GM12878 (cell line): ENCODE results near the gene GEMIN7. TPM values are rescaled to one million over a fixed set of nuclear protein-coding genes. Genes with fewer than 3 reads are reported as not detected.
A peak's percentile ranks its signal among the peaks of the same experiment; 100 is the strongest.

Experiments used
- CBX5 ChIP-seq: sonication (generic); IDR thresholded peaks from 2 replicates; pipeline ENCODE4 v1.6.1; 2016; ENCODE audit warnings: low read depth, moderate library complexity, mild to moderate bottlenecking, inconsistent platforms
- EGR1 ChIP-seq, 2 experiments: IDR thresholded peaks; 1 replicate in 1 of 2; 2 replicates in 1 of 2; pipeline ENCODE4 v1.6.1; 2011 to 2012; ENCODE audit warnings: low read depth in 2 of 2, low read length in 2 of 2, borderline replicate concordance in 1 of 2, mild to moderate bottlenecking in 1 of 2, moderate library complexity in 1 of 2
- IKZF1 ChIP-seq: fragments of 450-650 bp; conservative IDR thresholded peaks from 2 replicates; pipeline ENCODE4 v1.6.1; 2017; ENCODE audit warnings: antibody characterized with exemption, mild to moderate bottlenecking
- IRF4 ChIP-seq: IDR thresholded peaks from 2 replicates; pipeline ENCODE4 v1.6.1; 2011; ENCODE audit warnings: low read depth, low read length
- KDM1A ChIP-seq: fragments of 200-600 bp; sonication (generic); IDR thresholded peaks from 2 replicates; pipeline ENCODE4 v1.6.1; 2016; ENCODE audit warnings: borderline replicate concordance
- NR2C1 ChIP-seq: fragments of 450-650 bp; IDR thresholded peaks from 2 replicates; pipeline ENCODE4 v1.6.1; 2017; ENCODE audit warnings: antibody characterized with exemption, mild to moderate bottlenecking, moderate library complexity
- NR2F1 ChIP-seq: fragments of 450-650 bp; conservative IDR thresholded peaks from 2 replicates; pipeline ENCODE4 v1.6.1; 2017; ENCODE audit warnings: mild to moderate bottlenecking
- POLR2A ChIP-seq: IDR thresholded peaks from 2 replicates; pipeline ENCODE4 v1.6.1; 2011; ENCODE audit warnings: low read depth, mild to moderate bottlenecking, low read length
- POLR2AphosphoS2 ChIP-seq: IDR thresholded peaks from 2 replicates; pipeline ENCODE4 v1.6.1; 2011; ENCODE audit warnings: low read depth, mild to moderate bottlenecking, low read length, improper control_type of control experiment, moderate library complexity
- POLR2AphosphoS5 ChIP-seq: IDR thresholded peaks from 2 replicates; pipeline ENCODE4 v1.6.1; 2011; ENCODE audit warnings: mild to moderate bottlenecking, low read length, inconsistent platforms
- SMARCA5 ChIP-seq: fragments of 450-650 bp; IDR thresholded peaks from 2 replicates; pipeline ENCODE4 v1.6.1; 2017; ENCODE audit warnings: mild to moderate bottlenecking
- SP1 ChIP-seq: IDR thresholded peaks from one replicate; pipeline ENCODE4 v1.6.1; 2011; ENCODE audit warnings: low read depth, low read length
- STAT1 ChIP-seq: fragments of 450-650 bp; conservative IDR thresholded peaks from 2 replicates; pipeline ENCODE4 v1.6.1; 2014; ENCODE audit warnings: antibody characterized with exemption, mild to moderate bottlenecking
- TAF1 ChIP-seq: IDR thresholded peaks from 2 replicates; pipeline ENCODE4 v1.6.1; 2011; ENCODE audit warnings: mild to moderate bottlenecking, low read depth, low read length, borderline replicate concordance
- TCF12 ChIP-seq: IDR thresholded peaks from 2 replicates; pipeline ENCODE4 v1.6.1; 2011; ENCODE audit warnings: low read depth, mild to moderate bottlenecking, low read length
- ZNF24 ChIP-seq: fragments of 450-650 bp; IDR thresholded peaks from 2 replicates; pipeline ENCODE4 v1.6.1; 2017; ENCODE audit warnings: antibody characterized with exemption, mild to moderate bottlenecking
- ZSCAN29 ChIP-seq: fragments of 450-650 bp; IDR thresholded peaks from 2 replicates; pipeline ENCODE4 v1.6.1; 2017; ENCODE audit warnings: mild to moderate bottlenecking, moderate library complexity
- polyA plus RNA-seq, 11 experiments: library from polyadenylated mRNA; depleted of rRNA in 4 of 11; unstranded in 6 of 11; stranded (reverse) in 5 of 11; fragments of >200 nt; fragmentation: Nextera tagmentation in 4 of 11; fragmentation: Illumina TruSeq in 1 of 11; extraction: Ambion mirVana in 4 of 11; extraction: Trizol in 1 of 11; gene quantifications; 1 replicate in 1 of 11; 2 replicates in 10 of 11; pipeline versions ENCODE4 v1.2.1 to v1.2.3, GENCODE V29; 2011 to 2016; ENCODE audit warnings: inconsistent platforms in 2 of 11, missing spikeins in 2 of 11, low read depth in 1 of 11
- total RNA-seq, 4 experiments: library from RNA; depleted of rRNA in 3 of 4; stranded (reverse); fragments of >200 nt in 3 of 4; fragmentation: Illumina TruSeq in 1 of 4; extraction: Trizol in 1 of 4; gene quantifications; 2 replicates each; pipeline versions ENCODE4 v1.2.1 to v1.2.3, GENCODE V29; 2013 to 2021
- TF ChIP-seq, protein P1 (sequence below): fragments of 150-350 bp; IDR thresholded peaks from 2 replicates; pipeline ENCODE4 v1.6.1; 2014; ENCODE audit warnings: mild to moderate bottlenecking, low read depth, low read length
- TF ChIP-seq, protein P2 (sequence below): IDR thresholded peaks from 2 replicates; pipeline ENCODE4 v1.6.1; 2011; ENCODE audit warnings: low read depth, mild to moderate bottlenecking, low read length, moderate library complexity, borderline replicate concordance; ENCODE audit errors: extremely low read depth
- TF ChIP-seq, protein P3 (sequence below): IDR thresholded peaks from 2 replicates; pipeline ENCODE4 v1.6.1; 2011; ENCODE audit warnings: borderline replicate concordance, low read depth, mild to moderate bottlenecking, moderate library complexity, low read length; ENCODE audit not compliant: insufficient read depth, poor library complexity, severe bottlenecking
- TF ChIP-seq, protein P4 (sequence below): fragments of 450-650 bp; formaldehyde crosslinking; IDR thresholded peaks from 2 replicates; pipeline ENCODE4 v1.4.0; 2020; ENCODE audit warnings: mild to moderate bottlenecking, moderate library complexity
- TF ChIP-seq, protein P5 (sequence below): fragments of 450-650 bp; conservative IDR thresholded peaks from 2 replicates; pipeline ENCODE4 v1.6.1; 2017; ENCODE audit warnings: mild to moderate bottlenecking, moderate library complexity

The GEMIN7 gene
- total and polyA plus RNA-seq, 10 of the 15 experiments (the other 5 are each of a cell fraction or from before 2014, with no cell fraction given) = 21.1 to 76.7 (median 44.9) TPM

DNA sequence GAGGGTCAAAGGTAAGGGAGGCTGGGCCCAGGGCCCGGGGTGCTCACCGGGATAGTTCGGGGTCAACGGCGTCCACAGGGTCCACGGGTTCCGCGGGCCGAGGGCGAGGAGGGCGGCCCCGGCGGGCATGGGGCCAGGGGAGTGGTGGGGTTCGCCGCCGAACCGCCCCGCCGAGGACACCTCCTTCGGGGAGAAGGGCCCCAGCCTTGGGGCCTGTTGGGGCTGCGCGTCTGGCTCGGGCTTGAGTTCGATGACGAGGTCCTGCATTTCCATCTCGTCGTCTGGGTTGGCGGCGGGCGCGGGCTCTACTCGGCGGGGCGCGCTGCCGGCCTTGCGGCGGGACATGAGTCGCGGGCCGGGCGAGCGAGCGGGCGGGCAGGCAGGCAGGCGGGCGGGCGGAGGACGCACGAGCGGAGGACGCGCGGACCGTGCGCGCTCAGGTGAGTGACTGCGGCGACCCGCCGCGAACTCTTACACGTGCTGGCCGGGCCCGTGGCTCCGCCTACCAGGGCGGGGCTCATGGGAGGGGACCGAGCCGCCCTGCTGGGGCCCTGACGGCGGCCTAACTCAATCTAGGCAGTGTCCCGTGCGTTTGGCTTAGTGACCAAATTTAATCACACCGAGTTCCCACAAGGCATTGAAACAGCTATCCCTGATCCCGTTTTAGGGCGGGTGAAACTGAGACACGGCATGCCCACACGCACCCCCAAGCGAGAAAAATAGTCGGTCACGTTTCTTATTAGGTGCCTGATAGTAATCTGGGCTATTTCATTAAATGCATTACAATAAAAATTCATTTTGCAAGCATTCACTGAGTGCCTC, 2.8 kb upstream of the GEMIN7 start, which contains the start of gene ZNF296 (continued):
- peak; percentile 61; the same call in 1 of the 2 replicates for TF ChIP-seq TAF1
- TF ChIP-seq ZNF24 = 0 out of 2 replicates have a peak, but pooled peaks have one; percentile 36
- TF ChIP-seq SP1 = peak; percentile 28
- no peak for TF ChIP-seq ZSCAN29
- TF ChIP-seq NR2F1 = peak; percentile 96
- no peak for TF ChIP-seq STAT1
- TF ChIP-seq POLR2AphosphoS2 = peak; percentile 26; the same call in 1 of the 2 replicates
- peak; percentile 37; the same call in 1 of the 2 replicates for TF ChIP-seq NR2C1
- no peak for TF ChIP-seq EGR1 (IDR thresholded peaks at IDR 0.05; ENCODE audit: borderline replicate concordance in 1 of 2, low read depth in 2 of 2, low read length in 2 of 2)
- peak; percentile 62 for TF ChIP-seq IKZF1
- TF ChIP-seq, protein P1, sequence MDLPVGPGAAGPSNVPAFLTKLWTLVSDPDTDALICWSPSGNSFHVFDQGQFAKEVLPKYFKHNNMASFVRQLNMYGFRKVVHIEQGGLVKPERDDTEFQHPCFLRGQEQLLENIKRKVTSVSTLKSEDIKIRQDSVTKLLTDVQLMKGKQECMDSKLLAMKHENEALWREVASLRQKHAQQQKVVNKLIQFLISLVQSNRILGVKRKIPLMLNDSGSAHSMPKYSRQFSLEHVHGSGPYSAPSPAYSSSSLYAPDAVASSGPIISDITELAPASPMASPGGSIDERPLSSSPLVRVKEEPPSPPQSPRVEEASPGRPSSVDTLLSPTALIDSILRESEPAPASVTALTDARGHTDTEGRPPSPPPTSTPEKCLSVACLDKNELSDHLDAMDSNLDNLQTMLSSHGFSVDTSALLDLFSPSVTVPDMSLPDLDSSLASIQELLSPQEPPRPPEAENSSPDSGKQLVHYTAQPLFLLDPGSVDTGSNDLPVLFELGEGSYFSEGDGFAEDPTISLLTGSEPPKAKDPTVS = no peak
- TF ChIP-seq, protein P2, sequence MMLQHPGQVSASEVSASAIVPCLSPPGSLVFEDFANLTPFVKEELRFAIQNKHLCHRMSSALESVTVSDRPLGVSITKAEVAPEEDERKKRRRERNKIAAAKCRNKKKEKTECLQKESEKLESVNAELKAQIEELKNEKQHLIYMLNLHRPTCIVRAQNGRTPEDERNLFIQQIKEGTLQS = no peak
- peak; percentile 34; the same call in 1 of the 2 replicates for TF ChIP-seq TCF12
- TF ChIP-seq, protein P3, sequence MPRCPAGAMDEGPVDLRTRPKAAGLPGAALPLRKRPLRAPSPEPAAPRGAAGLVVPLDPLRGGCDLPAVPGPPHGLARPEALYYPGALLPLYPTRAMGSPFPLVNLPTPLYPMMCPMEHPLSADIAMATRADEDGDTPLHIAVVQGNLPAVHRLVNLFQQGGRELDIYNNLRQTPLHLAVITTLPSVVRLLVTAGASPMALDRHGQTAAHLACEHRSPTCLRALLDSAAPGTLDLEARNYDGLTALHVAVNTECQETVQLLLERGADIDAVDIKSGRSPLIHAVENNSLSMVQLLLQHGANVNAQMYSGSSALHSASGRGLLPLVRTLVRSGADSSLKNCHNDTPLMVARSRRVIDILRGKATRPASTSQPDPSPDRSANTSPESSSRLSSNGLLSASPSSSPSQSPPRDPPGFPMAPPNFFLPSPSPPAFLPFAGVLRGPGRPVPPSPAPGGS = no peak
- TF ChIP-seq SMARCA5 = peak; percentile 78; the same call in 1 of the 2 replicates
- peak; percentile 89 for TF ChIP-seq POLR2A
- TF ChIP-seq CBX5 = no peak
- TF ChIP-seq, protein P4, sequence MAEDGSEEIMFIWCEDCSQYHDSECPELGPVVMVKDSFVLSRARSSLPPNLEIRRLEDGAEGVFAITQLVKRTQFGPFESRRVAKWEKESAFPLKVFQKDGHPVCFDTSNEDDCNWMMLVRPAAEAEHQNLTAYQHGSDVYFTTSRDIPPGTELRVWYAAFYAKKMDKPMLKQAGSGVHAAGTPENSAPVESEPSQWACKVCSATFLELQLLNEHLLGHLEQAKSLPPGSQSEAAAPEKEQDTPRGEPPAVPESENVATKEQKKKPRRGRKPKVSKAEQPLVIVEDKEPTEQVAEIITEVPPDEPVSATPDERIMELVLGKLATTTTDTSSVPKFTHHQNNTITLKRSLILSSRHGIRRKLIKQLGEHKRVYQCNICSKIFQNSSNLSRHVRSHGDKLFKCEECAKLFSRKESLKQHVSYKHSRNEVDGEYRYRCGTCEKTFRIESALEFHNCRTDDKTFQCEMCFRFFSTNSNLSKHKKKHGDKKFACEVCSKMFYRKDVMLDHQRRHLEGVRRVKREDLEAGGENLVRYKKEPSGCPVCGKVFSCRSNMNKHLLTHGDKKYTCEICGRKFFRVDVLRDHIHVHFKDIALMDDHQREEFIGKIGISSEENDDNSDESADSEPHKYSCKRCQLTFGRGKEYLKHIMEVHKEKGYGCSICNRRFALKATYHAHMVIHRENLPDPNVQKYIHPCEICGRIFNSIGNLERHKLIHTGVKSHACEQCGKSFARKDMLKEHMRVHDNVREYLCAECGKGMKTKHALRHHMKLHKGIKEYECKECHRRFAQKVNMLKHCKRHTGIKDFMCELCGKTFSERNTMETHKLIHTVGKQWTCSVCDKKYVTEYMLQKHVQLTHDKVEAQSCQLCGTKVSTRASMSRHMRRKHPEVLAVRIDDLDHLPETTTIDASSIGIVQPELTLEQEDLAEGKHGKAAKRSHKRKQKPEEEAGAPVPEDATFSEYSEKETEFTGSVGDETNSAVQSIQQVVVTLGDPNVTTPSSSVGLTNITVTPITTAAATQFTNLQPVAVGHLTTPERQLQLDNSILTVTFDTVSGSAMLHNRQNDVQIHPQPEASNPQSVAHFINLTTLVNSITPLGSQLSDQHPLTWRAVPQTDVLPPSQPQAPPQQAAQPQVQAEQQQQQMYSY (CRISPR knock-in tag) = no peak
- TF ChIP-seq, protein P5, sequence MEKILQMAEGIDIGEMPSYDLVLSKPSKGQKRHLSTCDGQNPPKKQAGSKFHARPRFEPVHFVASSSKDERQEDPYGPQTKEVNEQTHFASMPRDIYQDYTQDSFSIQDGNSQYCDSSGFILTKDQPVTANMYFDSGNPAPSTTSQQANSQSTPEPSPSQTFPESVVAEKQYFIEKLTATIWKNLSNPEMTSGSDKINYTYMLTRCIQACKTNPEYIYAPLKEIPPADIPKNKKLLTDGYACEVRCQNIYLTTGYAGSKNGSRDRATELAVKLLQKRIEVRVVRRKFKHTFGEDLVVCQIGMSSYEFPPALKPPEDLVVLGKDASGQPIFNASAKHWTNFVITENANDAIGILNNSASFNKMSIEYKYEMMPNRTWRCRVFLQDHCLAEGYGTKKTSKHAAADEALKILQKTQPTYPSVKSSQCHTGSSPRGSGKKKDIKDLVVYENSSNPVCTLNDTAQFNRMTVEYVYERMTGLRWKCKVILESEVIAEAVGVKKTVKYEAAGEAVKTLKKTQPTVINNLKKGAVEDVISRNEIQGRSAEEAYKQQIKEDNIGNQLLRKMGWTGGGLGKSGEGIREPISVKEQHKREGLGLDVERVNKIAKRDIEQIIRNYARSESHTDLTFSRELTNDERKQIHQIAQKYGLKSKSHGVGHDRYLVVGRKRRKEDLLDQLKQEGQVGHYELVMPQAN = peak; percentile 91
- no peak for TF ChIP-seq KDM1A
- TF ChIP-seq POLR2AphosphoS5 = peak; percentile 79
- no peak for TF ChIP-seq IRF4
